ENCODE results near the gene IFT122.
A peak's percentile ranks its signal among the peaks of the same experiment; 100 is the strongest.
"Not testable (repeated sequence)": the region's sequence is repeated elsewhere in the genome, so short reads cannot be mapped to it uniquely, and the experiment has no call there.

Gene IFT122, protein sequence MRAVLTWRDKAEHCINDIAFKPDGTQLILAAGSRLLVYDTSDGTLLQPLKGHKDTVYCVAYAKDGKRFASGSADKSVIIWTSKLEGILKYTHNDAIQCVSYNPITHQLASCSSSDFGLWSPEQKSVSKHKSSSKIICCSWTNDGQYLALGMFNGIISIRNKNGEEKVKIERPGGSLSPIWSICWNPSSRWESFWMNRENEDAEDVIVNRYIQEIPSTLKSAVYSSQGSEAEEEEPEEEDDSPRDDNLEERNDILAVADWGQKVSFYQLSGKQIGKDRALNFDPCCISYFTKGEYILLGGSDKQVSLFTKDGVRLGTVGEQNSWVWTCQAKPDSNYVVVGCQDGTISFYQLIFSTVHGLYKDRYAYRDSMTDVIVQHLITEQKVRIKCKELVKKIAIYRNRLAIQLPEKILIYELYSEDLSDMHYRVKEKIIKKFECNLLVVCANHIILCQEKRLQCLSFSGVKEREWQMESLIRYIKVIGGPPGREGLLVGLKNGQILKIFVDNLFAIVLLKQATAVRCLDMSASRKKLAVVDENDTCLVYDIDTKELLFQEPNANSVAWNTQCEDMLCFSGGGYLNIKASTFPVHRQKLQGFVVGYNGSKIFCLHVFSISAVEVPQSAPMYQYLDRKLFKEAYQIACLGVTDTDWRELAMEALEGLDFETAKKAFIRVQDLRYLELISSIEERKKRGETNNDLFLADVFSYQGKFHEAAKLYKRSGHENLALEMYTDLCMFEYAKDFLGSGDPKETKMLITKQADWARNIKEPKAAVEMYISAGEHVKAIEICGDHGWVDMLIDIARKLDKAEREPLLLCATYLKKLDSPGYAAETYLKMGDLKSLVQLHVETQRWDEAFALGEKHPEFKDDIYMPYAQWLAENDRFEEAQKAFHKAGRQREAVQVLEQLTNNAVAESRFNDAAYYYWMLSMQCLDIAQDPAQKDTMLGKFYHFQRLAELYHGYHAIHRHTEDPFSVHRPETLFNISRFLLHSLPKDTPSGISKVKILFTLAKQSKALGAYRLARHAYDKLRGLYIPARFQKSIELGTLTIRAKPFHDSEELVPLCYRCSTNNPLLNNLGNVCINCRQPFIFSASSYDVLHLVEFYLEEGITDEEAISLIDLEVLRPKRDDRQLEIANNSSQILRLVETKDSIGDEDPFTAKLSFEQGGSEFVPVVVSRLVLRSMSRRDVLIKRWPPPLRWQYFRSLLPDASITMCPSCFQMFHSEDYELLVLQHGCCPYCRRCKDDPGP

DNA sequence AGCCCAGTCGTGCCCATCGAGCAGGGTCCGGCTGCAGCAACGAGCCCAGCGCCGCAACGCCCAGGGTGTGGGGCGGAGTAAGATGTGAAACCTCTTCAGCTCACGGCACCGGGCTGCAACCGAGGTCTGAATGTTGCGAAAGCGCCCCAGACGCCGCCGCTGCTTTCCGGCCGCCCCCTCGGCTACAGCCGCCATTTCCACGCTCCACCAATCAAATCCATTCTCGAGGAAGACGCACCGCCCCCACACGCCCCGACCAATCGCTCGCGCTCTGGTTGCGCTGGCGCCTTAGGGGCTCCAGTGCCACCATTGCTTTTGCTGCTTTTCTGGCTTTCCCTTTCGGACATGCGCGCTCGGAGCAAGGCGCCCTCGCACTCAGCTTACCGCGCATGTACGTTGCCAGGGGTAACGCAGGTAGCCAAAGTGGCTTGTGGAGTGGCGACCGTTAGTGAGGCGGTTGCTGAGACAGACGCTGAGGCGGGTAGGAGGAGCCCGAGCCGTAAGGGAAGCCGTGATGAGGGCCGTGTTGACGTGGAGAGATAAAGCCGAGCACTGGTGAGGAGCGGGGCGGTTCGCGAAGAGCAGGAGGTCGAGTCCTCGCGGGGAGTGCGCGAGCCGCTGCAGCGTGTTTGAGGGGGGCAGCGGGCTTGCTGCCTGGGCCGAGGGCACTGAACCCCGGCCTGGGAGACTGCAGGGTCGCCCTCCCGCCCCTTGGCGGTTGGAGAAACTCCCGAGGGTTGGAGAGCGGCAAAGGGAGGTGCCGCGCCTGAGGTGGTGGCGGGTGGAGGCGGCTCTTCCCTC lies at the start of gene IFT122, which contains the start of gene MBD4:
Gene IFT122, plus strand, starts transcription at position 408 of the 801 bp plus-strand sequence. Its CDS starts 107 bp downstream, at position 515.
Gene MBD4, minus strand, starts transcription at position 132 of the 801 bp plus-strand sequence. Its CDS starts 115 bp downstream, at position 17.
- DNase-seq (ENCODE audit: low read depth, low spot score), result peak; percentile 100

DNA sequence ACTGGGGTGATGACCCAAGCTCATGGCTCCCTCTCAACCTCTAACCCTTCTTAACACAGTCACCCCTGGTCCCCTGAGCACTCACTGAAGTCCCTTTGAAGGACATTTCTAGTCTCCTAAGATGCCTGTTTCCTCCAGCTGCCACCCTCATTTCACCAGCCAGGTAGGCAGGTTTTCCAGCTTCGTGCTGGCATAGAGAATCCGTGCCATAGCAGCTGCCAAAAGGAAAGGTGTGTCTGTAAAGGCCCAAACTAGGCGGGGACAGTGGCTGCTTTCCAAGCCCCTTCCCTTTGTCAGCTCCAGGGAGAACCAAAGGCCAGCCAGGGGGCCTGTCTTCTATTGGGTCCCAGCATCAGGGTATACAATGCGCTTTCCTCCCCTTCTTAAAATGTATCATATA lies 48.4 kb upstream of the IFT122 start:
- DNase-seq (ENCODE audit: low read depth, low spot score), result not testable (repeated sequence)

DNA sequence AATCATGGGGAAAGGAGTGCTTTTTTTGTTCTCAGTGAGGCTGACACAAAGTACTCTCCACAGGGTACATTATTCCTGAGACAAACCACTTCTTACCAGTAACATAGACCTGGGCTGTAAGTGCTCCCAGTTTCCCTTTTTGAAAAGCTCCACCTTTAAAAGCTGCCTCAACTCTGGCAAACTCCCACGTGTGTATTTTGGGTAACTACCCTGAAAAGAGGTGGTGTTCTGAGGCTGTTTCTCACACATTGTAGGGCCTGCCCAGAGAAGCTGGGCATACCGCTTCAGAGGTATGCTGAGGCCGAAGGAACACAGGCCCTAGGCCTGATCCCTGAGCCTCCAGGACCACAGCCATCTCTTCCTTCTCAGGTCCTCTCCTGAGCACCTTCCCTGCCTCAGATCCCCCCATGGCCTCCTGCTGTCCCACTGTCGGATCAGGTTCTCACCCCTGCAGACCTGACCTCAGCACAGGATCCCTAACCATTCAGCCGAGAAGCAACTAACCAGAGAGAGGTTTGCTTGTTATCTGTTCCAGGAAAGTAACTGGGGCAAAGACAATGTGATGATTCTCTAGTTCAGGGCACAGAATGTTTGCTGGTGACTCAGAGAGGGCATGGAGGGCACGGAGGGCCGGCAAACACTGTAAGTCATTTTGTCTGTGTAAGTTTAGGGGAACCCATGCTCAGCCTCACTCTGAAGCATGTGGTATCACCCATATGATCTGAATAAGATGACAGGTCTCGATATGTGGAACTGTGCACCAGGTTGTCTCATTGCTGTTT lies 47.7 kb upstream of the IFT122 start:
- not testable (repeated sequence) for DNase-seq (ENCODE audit: low read depth, low spot score)

DNA sequence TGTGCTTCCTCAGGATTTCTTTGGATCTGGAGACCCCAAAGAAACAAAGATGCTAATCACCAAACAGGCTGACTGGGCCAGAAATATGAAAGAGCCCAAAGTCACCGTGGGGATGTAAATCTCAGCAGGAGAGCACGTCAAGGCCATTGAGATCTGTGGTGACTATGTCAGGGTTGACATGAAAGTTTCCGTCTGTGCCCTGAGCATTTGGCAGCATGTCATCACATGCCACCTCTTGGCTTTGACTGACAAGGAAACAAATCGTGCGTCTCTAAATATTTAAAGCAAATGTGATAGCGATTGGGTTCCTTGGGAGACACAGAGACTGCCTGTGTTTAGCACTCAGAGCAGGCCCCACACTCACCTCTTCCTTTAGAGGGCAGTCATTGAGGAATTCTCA lies 46.8 kb upstream of the IFT122 start:
- no peak for DNase-seq (ENCODE audit: low read depth, low spot score)

DNA sequence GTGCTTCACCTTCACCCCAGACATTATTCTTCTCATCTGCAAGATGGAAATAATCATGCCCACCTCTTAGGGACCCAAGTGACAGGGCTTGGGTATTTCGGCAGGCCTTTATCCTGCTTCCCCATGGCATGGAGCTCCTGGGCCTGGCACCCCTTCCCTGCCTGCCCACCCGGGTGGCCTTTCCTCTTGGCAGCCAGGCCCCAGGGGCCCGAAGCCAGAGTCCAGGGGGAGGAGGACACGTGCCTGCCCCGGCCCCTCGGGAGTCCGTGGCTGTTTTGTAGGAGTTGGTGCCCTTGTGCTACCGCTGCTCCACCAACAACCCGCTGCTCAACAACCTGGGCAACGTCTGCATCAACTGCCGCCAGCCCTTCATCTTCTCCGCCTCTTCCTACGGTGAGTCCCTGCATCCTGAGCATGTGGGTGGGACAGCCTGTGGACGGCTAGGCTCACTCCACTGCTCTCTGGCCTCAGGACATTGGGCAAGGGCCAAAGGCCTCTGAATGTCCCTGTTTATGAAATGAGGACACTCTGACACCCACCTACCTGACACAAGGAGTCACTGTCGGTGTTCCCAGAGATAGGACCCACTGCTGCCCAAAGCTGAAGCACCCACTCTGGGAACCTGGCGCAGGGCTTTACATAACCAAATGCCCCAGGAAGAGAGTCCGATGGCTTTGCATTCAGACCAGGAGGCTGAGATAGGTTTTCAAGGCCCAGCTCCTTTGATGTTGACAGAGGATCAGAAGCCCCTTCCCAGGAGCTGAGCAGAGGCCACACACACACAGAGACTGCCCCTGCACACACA lies 46.1 kb upstream of the IFT122 start:
- DNase-seq (ENCODE audit: low read depth, low spot score), result not testable (repeated sequence)

DNA sequence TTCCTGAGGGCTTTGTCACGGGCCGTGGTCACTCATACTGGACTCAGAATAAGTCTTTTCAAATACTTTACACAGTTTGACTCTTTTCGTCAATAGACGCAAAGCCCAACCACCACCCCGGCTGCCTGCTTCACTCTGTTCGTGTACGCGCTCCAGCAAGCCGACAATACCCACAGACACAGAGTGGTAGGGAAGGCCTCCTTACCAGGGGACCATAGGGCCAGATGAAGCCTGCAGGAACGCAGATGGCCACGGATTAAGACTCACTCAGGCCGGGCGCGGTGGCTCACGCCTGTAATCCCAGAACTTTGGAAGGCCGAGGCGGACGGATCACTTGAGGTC lies 41.2 kb upstream of the IFT122 start:
- peak; percentile 41 for DNase-seq (ENCODE audit: low read depth, low spot score)

DNA sequence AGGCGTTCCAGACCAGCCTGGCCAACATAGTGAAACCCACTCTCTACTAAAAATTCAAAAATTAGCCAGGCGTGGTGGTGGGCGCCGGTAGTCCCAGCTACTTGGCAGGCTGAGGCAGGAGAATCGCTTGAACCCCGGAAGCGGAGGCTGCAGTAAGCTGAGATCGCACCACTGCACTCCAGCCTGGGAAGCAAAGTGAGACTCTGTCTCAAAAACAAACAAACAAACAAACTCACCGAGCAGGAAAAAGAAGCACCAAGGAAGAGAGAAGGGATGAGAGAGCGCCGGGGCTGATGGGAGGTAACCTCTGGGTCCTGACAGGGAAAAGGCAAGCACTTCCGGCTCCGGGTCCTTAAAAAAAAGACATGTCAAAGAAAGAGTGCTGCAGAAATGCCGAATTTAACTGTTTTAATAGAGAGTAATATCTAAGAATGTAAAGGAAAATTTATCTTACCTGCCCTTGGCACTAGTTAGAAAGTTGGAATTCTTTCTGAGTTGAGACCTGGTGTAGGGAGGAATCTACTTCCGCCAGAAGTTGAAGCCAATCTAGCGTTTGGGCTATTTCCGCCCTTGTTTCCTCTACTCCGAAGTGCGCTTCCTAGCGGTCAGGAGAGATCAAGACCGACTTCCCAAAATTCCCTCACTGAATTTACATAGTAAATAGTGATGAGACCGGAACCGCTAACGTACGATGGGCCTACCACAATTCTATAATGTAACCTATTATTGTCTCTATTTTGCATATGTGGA lies 40.7 kb upstream of the IFT122 start:
- DNase-seq (ENCODE audit: low read depth, low spot score), result peak; percentile 94

DNA sequence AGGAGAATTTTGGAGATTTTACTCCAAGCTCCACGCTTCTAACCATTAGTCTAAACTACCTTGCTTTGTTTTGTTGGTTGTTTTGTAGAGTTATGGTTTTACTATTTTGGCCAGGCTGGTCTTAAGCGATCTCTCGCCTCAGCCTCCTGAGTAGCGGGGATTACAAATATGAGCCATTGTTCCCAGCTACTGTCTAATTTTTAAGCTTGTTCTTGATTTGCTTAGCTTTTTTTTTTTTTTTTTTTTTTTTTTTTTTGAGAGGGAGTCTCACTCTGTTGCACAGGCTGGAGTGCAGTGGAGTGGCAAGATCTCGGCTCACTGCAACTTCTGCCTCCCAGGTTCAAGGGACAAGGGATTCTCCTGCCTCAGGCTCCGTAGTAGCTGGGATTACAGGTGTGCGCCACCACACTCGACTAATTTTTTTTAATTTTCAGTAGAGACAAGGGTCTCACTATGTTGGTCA lies 40.1 kb upstream of the IFT122 start:
- no peak for DNase-seq (ENCODE audit: low read depth, low spot score)

DNA sequence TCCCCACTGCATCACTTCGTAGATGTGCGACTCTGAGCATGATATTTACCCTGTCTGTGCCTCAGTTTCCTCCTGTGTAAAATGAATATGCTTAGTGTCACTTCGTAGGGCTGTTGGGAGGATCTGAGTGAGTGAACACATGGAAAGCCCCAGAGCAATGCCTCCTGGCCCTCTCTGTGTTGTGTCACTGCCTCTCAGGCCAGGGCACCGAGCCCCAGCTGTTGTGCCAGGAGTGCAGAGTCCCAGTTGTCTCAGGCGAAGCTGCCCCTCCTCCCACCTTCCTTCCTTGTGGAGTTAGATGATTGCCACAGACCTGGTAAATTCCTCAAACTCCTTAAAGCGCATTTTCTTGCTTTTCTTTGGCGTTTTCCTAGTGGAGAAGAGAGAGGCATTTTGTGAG lies 37.8 kb upstream of the IFT122 start:
- DNase-seq (ENCODE audit: low read depth, low spot score), result no peak

DNA sequence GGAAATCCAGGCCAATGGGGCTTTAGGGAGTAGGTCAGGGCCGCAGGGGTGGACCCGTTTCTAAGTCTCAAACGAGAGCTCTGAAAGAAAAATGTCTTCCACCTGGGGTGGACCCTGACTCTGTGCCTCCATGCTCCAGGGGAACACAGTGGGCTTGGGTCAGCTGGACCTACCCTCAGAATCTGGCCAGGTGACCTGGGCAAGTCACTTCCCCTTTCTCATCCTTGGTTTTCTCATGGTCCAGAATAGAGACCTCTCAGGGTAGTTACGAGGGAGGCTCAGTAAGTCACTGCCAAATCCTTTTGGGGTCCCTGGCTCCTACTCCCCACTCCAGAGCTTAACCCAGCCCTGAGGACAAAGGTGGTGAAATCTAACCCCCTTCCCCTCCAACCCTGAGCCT lies 37.4 kb upstream of the IFT122 start:
- DNase-seq (ENCODE audit: low read depth, low spot score), result no peak

DNA sequence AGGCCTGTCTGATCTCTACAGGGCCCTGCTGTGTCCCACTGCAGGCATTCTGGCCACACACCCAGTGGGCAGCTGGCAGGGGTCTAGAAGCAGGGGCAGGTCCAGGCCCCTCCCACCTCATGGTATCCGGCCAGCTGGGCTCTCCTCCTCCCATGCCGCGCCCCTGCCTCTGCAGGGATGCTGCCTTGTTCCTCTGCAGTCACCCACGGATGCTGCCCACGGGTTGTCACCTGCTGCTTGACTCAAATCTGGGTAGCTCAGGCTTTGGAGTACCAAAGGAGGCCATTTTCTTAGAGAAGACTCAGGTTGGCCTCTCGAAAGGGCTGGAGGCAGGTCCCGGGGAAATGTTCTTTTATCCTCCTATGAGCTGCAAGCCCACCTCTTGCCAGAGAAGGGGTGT lies 36.6 kb upstream of the IFT122 start:
- no peak for DNase-seq (ENCODE audit: low read depth, low spot score)

DNA sequence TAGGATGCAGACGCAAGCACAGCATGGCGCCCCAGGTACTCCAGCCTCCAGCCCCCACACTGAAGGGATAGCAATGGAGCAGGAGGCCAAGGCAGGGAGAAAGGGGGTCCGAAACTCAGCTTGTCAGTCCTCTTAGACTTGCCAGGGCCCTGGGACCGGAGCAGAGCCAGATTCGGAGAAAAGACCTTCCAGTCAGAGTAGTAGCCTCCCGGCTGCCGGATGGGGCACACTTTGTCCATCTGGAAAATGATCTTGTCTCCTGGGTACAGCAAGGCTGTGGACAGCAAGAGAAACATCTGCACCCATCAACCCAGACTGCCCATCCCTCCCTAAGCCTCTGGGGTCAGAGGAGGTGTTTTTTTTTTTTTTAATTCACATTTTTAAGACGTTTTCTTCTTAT lies 35.9 kb upstream of the IFT122 start:
- no peak for DNase-seq (ENCODE audit: low read depth, low spot score)

DNA sequence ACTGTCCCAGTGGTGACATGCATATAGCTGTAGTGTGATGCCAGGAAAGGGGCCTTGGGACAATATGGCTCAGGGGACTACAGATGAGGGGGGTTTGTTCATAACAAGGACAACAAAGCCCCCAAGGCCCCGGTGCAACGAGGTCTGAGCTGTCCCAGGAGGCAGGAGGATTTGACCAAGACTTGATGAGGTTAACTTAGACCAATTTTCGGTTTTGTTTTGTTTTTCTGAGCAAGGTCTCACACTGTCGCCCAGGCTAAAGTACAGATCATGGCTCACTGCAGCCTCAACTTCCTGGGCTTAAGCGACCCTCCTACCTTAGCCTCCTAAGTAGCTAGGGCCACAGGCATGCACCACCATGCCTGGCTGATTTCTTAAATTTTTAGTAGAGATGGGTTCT lies 35.4 kb upstream of the IFT122 start:
- DNase-seq (ENCODE audit: low read depth, low spot score), result no peak

DNA sequence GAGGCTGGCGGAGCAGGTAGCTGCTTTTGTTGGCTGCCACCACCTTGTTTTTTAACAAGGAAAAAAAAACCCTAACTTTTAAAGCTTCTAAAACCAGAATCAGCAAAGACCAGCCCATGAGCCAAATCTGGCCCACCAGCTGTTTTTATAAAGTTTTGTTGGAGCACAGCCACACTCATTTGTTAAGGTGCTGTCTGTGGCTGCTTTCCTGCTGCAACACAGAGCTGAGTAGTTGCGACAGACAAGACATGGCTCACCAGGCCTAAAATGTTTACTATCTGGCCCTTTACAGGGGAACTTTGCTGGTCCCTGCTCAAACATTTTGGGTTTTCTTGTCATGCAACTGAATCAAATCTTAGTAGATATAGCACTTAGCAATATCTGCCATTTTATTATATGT lies 30.5 kb upstream of the IFT122 start:
- no peak for DNase-seq (ENCODE audit: low read depth, low spot score)

DNA sequence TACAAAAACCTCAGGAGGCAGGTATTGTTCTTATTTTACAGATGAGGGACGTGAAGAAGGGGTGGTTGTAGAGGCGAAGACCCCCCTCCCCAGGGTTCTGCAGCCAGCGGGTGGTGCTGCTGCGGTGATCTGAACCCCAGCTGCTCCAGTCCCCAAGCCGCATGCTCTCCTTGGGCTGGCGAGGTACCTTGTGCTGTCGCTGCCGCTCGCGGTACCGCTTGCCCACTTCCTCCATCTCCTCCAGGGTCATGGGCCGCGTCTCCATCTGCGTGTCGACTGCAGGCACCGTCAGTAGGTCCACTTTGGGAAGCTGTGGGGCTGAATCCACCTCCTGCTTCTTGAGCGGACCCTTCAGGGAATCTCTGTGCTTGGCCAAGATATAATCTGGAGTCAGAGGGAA lies 29.1 kb upstream of the IFT122 start:
- no peak for DNase-seq (ENCODE audit: low read depth, low spot score)

DNA sequence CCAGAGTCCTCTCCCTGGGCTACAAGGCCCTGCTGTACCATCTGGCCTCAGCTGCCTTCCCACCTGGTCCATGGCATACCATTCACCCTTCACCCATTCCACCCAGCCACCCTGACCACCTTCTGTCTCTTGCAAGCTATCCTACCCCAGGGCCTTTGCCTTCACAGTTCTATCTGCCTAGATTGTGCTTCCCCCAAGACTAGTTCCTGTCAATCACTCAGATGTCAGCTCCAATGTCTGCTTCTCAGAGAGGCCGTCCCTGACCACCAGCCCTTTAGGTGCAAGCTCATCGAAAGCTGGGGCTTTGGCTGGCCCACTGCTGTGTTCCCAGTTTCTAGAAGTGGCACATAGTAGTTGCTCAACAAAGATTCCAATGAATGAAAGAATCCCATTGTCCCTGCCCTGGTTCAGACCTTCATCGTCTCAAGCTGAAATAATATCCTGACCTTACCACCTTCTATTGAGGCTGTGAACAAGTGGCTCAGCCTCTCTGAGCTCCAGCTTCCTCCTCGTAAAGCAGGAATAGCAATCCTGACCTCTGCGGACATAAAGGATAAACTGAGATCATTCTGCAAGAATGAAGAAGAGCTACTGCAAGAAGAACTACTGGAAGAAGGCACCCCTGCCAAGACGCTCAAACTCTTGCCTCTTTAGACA lies 27.4 kb upstream of the IFT122 start:
- DNase-seq (ENCODE audit: low read depth, low spot score), result no peak

DNA sequence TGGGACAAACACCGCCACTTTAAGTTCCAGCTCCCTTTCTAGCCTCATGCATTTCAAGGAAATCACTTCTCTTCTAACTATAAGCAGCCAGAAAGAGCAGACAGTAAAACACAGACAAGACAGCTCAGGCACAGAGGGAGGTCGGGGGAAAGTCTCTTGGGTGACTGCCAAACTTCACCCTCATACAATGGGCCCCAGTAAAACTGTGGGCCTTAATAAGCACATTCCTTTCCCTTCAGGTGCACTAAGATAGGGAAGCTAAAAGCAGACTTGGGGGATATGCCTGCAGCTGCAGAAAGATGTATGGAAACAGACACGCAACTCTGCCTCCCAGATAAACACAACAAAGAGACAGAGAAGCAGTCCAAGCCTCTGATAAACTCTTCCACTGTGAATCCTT lies 26.8 kb upstream of the IFT122 start:
- DNase-seq (ENCODE audit: low read depth, low spot score), result not testable (repeated sequence)
